ENCODE measurements around the gene QPCT.

QPCT gene

DNA sequence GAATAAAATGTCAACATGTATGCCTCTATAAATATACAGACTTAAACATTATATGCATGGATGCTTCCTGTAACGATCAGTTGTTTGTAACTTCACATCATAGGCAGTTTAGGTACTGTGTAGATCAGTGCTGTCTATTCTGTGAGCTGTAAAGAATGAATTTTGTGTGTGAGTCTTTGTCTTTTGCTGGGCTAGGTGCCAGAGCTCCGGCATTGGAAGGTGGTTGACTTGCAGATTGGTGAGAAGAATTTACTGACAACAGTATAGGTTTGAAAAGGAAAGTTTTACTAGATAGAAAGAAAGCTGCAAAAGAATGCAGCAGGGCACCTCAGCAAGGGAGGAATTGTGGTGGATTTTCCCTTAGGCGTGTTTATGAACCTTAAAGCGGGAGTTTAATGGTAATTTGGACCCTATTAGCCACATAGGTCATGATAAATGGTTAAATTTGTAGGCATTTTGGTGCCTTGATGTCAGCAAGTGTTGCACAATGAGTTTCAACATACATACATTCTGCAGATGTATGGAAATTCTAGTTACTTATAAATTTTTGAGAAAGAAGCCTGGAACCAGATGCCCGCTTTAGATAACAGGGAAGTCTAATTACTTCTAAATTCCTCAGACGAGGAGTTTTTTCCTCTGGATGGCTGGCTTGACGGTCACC lies 6.7 kb upstream of the QPCT start:
- no peak overlapping the region for H3K27ac ChIP-seq
- no peak for TF ChIP-seq ZFX (IDR thresholded peaks at IDR 0.05)
- TF ChIP-seq, protein P1, sequence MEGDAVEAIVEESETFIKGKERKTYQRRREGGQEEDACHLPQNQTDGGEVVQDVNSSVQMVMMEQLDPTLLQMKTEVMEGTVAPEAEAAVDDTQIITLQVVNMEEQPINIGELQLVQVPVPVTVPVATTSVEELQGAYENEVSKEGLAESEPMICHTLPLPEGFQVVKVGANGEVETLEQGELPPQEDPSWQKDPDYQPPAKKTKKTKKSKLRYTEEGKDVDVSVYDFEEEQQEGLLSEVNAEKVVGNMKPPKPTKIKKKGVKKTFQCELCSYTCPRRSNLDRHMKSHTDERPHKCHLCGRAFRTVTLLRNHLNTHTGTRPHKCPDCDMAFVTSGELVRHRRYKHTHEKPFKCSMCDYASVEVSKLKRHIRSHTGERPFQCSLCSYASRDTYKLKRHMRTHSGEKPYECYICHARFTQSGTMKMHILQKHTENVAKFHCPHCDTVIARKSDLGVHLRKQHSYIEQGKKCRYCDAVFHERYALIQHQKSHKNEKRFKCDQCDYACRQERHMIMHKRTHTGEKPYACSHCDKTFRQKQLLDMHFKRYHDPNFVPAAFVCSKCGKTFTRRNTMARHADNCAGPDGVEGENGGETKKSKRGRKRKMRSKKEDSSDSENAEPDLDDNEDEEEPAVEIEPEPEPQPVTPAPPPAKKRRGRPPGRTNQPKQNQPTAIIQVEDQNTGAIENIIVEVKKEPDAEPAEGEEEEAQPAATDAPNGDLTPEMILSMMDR (conservative IDR thresholded peaks at IDR 0.05): no peak

DNA sequence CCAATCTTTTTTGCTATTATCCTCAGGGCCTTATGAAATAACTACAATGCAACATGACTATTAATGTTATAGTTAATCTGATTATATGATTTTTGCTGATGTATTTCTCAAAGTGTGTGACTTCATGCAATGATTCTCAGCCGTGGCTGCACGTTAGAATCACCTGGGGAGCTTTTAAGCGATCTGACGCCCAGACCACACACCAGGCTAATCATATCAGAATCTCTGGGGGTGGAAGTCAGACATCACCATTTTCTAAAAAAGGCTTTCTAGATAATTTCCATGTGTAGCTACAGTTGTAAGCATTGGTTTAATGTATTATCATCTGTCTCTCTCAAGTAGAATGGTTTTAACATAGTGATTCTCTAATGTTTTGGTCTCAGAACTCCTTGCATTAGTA lies 5.5 kb upstream of the QPCT start:
- TF ChIP-seq ZFX (IDR thresholded peaks at IDR 0.05): no peak
- TF ChIP-seq, protein P1 (conservative IDR thresholded peaks at IDR 0.05): no peak
- no peak overlapping the region for H3K27ac ChIP-seq

GRCh38 chr2:37340637-37341036 lies 3.8 kb upstream of the QPCT start:
- no peak for TF ChIP-seq ZFX (IDR thresholded peaks at IDR 0.05)
- TF ChIP-seq, protein P1 (conservative IDR thresholded peaks at IDR 0.05): no peak
- H3K27ac ChIP-seq: no peak overlapping the region

DNA sequence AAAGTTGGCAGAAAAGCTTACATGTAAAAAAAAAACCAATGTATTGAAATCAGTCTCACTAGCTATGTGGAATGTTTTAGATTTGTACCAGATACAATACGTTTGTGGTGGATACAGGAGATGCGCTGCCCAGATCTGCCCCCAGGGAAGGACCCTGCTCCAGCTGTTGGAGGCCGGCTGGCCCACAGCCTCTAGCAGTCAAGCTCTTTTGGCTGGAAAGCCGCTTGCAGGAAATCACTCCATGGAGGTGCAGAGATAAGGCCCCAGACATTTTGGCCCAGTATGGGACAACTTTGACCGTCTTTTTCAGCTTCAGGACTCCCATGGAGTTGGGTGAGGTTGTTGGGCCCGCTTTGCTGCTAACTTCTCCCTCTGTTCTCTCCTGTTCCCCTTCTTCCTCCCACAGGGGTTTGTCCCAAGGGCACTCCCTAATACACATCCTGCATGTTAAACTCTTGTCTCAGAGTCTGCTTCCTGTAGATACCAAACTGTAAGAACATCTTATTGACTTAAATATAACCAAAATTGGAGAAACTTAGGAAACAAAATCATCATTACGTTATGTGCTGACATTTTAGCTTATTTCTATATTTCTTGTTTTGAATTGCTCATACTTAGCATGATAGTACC lies 1.7 kb upstream of the QPCT start:
- H3K27ac ChIP-seq: no peak overlapping the region
- TF ChIP-seq, protein P1 (conservative IDR thresholded peaks at IDR 0.05): no peak
- no peak for TF ChIP-seq ZFX (IDR thresholded peaks at IDR 0.05)

DNA sequence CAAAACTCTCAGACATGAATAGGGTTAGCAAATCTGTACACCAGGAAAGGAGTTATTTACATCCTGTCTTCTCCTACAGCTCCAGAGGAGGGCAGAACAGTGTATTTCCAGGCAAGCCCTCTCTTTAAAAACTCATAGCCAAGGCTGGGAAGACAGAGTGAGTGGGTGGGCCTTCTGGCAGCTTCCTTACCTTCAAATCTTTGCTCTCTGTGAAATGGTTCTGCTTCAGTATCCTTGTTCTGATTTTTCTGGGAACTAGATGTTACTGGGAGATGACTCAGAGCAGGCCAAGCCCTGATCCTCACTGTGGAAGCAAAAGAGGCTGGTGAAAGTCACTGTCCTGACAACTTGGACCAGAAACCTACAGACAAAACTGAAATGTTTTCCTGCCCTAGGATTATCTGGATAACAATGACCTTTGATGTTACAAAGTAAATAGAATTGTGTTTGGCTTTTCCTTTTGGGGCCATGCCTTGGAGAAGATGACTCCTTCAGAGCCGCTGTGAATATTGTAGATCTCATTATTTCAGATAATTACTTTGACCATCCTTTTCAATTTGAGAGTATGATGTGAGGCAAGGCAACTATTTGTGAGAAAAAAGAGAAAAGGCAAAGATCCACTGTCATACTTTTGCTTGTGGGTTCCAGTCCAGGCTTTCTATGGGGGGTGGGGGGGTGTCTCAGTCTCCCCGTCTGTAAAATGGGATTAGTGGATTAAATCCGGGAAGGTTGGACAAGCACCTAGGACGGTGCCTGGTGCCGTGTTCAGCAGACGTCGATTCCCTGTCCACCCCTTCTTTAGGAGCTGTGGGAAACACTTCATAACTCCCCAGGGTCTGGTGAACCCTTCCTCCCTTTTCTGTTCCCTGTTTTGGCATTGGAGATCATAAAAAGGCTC lies 644 bp upstream of the QPCT start:
- H3K27ac ChIP-seq: no peak overlapping the region
- no peak for TF ChIP-seq ZFX (IDR thresholded peaks at IDR 0.05)
- TF ChIP-seq, protein P1 (conservative IDR thresholded peaks at IDR 0.05): no peak; the same call in 1 of the 2 replicates

- no peak overlapping the region for H3K27ac ChIP-seq
- TF ChIP-seq, protein P1 (conservative IDR thresholded peaks at IDR 0.05): no peak
- no peak for TF ChIP-seq ZFX (IDR thresholded peaks at IDR 0.05)
These were observed 3.7 kb downstream of the QPCT start for GRCh38 chr2:37348155-37348554.

Measured in C4-2B (cell line).